ENCODE results near the gene MARCHF6.

The MARCHF6 gene

DNA sequence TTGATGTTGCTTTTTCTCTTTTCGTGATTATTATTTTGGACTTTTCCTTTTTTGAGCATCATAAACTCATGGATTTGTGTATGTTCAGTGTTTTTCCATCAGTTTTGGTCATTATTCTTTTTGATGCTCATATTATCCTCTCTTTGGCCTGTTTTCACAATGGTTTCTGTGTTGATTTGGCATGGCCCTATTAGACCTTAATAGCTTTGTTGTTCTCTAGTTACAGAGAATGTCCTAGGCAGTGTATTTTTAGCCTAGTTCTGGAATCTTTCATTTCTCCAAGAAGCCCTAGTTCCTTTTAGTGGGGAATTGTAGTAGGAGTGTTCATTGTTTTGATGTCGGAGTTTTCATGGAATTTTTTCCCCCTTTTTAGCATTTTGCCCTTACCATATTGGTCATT is 46.9 kb downstream of the MARCHF6 start:
- no peak overlapping the region for H3K4me3 ChIP-seq (ENCODE audit: severe bottlenecking)
- TF ChIP-seq, protein P1, sequence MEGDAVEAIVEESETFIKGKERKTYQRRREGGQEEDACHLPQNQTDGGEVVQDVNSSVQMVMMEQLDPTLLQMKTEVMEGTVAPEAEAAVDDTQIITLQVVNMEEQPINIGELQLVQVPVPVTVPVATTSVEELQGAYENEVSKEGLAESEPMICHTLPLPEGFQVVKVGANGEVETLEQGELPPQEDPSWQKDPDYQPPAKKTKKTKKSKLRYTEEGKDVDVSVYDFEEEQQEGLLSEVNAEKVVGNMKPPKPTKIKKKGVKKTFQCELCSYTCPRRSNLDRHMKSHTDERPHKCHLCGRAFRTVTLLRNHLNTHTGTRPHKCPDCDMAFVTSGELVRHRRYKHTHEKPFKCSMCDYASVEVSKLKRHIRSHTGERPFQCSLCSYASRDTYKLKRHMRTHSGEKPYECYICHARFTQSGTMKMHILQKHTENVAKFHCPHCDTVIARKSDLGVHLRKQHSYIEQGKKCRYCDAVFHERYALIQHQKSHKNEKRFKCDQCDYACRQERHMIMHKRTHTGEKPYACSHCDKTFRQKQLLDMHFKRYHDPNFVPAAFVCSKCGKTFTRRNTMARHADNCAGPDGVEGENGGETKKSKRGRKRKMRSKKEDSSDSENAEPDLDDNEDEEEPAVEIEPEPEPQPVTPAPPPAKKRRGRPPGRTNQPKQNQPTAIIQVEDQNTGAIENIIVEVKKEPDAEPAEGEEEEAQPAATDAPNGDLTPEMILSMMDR (IDR thresholded peaks at IDR 0.05; ENCODE audit: poor library complexity, severe bottlenecking): no peak
- ATAC-seq (ENCODE audit: low read depth): no peak
- H3K27me3 ChIP-seq (ENCODE audit: insufficient read depth, poor library complexity, severe bottlenecking): no peaks in the 10 kb centered on the region
- H3K4me1 ChIP-seq (ENCODE audit: insufficient read depth, poor library complexity, severe bottlenecking): no peaks in the 10 kb centered on the region
- H3K36me3 ChIP-seq (ENCODE audit: low read depth): peaks cover 99% of the 10 kb centered on the region
- DNase-seq (ENCODE audit: low spot score): no peak
- no peaks in the 10 kb centered on the region for H3K9me3 ChIP-seq (ENCODE audit: severe bottlenecking)
- no peak overlapping the region for H3K27ac ChIP-seq (ENCODE audit: poor library complexity, severe bottlenecking)

DNA sequence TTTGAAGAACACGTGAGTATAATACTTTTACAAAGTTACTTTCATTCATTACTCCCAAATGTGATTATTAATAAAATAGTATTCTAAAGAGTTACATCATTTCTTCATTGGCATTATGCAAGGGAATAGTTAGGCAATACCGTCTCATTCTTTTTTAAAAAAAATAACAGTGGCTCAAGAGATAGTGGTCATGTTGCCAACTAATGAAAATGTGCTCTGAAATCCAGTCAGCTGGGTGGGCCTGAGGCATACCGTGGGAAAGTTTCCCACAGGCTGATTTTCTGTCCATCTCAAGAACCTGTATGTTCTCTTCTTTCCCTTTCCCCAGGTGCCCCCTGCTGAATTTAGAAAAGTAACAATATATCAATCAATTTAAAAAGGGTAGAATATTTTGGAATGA is 47.3 kb downstream of the MARCHF6 start:
- Histone ChIP-seq H3K27ac (ENCODE audit: poor library complexity, severe bottlenecking) (no peak overlapping the region), H3K9me3 (ENCODE audit: severe bottlenecking) (no peaks in the 10 kb centered on the region), H3K27me3 (ENCODE audit: insufficient read depth, poor library complexity, severe bottlenecking) (no peaks in the 10 kb centered on the region), H3K36me3 (ENCODE audit: low read depth) (peaks cover 99% of the 10 kb centered on the region), H3K4me3 (ENCODE audit: severe bottlenecking) (no peak overlapping the region), H3K4me1 (ENCODE audit: insufficient read depth, poor library complexity, severe bottlenecking) (no peaks in the 10 kb centered on the region)
- no peak for DNase-seq (ENCODE audit: low spot score)
- TF ChIP-seq, protein P1 (IDR thresholded peaks at IDR 0.05; ENCODE audit: poor library complexity, severe bottlenecking): no peak
- ATAC-seq (ENCODE audit: low read depth): no peak

DNA sequence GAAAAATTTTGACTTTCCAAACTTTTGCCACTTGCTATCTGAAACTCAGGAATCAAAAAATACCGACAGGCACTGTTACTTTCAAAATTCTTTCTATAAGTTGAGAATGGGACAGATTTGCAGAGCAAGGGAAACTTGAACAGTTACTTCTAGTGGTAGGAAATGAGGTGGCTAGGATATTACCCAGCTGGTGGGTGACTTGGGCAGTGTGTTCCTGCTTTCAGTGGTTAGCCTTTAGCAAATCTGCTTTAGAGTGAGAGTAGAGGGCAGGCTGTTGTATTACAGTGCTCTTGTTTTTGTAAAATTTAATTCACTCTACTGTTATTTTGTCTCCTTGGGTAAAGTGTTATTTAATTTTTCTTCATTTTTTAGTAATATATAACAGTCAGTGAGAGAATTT is 48.0 kb downstream of the MARCHF6 start:
- ATAC-seq (ENCODE audit: low read depth) (no peak), DNase-seq (ENCODE audit: low spot score) (no peak)
- Histone ChIP-seq H3K36me3 (ENCODE audit: low read depth) (peaks cover 99% of the 10 kb centered on the region), H3K27ac (ENCODE audit: poor library complexity, severe bottlenecking) (no peak overlapping the region), H3K27me3 (ENCODE audit: insufficient read depth, poor library complexity, severe bottlenecking) (no peaks in the 10 kb centered on the region), H3K9me3 (ENCODE audit: severe bottlenecking) (no peaks in the 10 kb centered on the region), H3K4me3 (ENCODE audit: severe bottlenecking) (no peak overlapping the region), H3K4me1 (ENCODE audit: insufficient read depth, poor library complexity, severe bottlenecking) (no peaks in the 10 kb centered on the region)
- TF ChIP-seq, protein P1 (IDR thresholded peaks at IDR 0.05; ENCODE audit: poor library complexity, severe bottlenecking): no peak

Measured in RWPE2 (cell line).